ENCODE data around the gene KRTAP29-1. TPM values are rescaled to one million over a fixed set of nuclear protein-coding genes. Genes with fewer than 3 reads are reported as not detected.
A peak's percentile ranks its signal among the peaks of the same experiment; 100 is the strongest.
"Not testable (repeated sequence)": the region's sequence is repeated elsewhere in the genome, so short reads cannot be mapped to it uniquely, and the experiment has no call there.

KRTAP29-1 gene
- not detected for total RNA-seq

DNA sequence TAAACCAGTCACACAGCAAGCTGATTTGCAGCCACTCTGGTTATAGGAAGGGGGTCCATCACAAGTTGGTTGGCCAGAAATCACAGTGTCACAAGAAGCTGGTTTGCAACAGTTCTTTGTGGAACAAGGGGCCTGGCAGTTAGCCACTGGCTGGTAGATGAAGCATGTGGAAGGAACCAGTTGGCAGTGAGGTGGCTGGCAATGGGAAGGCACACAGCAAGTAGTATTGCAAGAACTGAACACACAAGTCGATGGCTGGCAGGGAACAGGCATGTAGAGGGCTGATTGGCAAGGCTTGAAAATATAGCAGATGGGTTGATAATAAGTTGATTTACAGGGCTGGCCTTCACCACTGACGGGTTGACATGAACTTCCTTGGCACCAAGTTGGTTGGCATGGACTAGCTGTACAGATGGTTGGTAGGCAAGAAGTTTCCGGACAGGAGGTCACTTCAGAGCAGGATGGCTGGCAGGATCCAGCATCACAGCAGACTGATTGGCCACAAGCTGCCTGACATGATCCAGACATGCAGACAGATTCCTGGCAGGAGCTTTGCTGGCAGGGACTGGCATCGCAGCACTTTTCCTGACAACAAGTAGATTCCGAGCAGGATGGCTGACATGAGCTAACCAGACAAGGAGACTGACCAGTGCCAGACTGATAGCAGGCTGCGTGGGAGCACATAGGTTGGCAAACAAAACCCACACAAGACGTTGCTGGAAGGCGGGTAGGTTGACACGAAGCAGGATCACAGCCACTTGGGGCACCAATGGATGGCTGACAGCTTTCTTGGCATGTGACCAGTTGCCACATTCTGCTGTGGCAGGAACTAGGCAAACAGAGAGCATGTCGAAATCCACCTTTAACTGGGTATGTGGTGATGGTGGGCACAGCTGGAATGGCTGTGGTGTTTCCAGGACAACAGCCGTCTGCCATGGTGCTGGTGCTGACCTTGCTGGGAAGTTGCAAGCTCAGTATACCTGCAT is at the start of gene KRTAP29-1:
Gene KRTAP29-1 (minus strand): TSS at position 936 of the 986 bp plus-strand sequence. CDS start 0 bp downstream, at position 936.
- ATAC-seq, result peak; percentile 21

- no peak for ATAC-seq
Measured at GRCh38 chr17:41351177-41351576, 48.5 kb upstream of the KRTAP29-1 start.

DNA sequence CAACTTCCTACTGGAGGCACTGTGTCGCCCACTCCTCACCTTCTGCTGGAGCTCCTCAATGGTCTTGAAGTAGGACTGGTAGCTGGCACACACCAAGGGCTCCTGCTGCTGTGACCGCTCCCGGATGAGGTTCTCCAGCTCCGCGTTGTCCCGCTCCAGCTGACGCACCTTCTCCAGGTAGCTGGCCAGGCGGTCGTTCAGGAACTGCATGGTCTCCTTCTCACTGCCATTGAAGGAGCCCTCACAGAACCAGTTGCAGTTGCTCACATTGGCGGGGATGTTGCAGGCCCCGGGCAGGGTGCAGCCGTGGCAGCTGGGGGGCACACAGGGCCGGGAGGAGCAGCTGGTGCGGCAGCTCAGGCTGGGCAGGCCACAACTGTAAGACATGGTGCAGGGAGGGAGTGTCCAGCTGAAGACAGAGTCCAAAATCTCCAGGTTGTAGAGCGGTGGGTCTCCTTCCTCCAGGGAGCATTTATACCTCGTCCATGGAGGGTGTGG is 47.8 kb upstream of the KRTAP29-1 start, which contains the start of gene KRT33A:
Gene KRT33A (minus strand): TSS at position 448 of the 498 bp plus-strand sequence. CDS start 61 bp downstream, at position 387.
- ATAC-seq, result not testable (repeated sequence)

- ATAC-seq, result peak; percentile 90
Measured at GRCh38 chr17:41347869-41348760, 45.5 kb upstream of the KRTAP29-1 start.

GRCh38 chr17:41346421-41346820 is 43.8 kb upstream of the KRTAP29-1 start:
- not testable (repeated sequence) for ATAC-seq

DNA sequence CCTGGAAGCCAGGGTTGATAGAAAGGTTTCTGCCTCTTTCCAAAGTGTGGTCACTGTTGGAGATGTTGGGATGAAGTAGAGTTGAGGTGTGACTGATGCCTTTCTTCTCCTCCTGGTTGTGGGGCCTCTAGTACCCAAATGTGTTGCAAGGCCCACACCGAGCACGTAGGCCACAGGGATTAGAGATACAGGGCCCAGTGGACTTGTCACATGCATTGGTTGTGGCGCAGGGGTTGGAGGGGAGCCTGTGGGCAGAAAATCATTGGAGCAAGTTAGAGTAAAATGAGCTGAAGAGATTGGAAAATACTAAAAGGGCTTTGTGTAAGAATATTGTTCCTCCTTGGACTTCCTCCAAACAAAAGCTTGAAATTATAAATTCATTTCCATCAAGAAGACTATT is 43.3 kb upstream of the KRTAP29-1 start:
- no peak for ATAC-seq

DNA sequence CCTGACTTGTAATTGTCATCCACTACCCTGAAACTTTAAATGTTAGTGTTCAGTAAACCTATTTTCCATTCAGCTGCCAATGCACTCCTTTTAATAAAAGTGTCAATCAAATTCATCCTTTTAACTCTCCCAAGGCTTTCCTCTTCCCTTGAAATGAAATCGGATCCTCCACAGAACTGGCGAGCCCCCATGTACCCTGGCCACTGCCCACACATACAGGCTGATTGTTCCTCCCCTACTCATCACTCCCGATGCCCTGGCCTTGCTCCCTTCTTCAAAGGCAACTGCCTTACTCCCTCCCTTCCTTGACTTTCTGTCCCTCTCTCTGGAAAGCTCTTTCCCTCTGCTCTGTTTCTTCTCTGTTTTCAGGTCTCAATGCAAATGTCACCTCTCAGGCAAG is 40.4 kb upstream of the KRTAP29-1 start:
- no peak for ATAC-seq

DNA sequence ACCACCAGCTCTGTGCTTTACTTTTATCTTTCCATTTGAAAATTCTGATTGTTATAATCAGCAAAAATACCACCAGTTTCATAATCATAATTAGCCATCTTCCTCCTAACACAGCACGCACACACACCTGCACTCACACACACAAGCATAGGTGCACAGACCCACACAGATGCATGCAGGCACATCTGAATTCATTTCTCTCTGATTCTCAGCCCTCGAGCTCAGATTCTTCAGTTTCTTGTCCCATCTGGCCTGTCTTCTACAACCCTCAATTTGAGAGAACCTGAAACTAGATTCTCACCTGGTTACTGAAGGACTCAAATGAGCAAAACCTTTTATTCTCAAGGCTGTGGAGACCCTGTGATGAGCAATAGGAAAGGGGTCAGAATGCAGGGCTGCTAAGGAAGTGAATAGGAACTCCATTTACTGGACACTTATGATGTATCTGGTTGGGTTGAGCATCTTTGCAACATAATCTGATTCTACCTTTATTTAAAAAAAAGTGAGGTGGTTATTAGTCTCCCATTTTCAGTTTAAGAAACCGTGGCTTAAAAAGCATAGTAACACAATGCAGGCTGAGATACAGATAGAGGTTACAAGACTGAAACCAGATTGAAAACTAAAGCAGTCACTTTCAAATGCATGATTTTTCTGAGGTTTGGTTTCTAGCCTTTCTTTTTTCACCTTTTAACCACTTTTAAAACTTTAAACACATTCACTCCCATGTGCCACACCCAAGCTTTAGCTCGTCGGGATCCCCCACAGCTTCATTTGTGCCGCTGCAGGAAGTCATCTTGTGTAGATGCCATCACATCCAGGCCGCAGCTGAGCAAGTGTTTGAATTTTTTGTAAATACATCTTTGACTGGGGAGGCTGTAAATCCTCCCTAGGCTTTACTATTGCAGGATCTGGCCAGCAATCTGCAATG is 38.5 kb upstream of the KRTAP29-1 start:
- ATAC-seq, result no peak

- ATAC-seq, result no peak
Measured at GRCh38 chr17:41340494-41340893, 37.8 kb upstream of the KRTAP29-1 start.

- ATAC-seq, result peak; percentile 34
Measured at GRCh38 chr17:41339571-41340172, 37.0 kb upstream of the KRTAP29-1 start.

- ATAC-seq, result peak; percentile 75
Measured at GRCh38 chr17:41338961-41339485, 36.4 kb upstream of the KRTAP29-1 start.

- no peak for ATAC-seq
Measured at GRCh38 chr17:41335747-41336146, 33.1 kb upstream of the KRTAP29-1 start.

- no peak for ATAC-seq
Measured at GRCh38 chr17:41334385-41335305, 32.0 kb upstream of the KRTAP29-1 start.

DNA sequence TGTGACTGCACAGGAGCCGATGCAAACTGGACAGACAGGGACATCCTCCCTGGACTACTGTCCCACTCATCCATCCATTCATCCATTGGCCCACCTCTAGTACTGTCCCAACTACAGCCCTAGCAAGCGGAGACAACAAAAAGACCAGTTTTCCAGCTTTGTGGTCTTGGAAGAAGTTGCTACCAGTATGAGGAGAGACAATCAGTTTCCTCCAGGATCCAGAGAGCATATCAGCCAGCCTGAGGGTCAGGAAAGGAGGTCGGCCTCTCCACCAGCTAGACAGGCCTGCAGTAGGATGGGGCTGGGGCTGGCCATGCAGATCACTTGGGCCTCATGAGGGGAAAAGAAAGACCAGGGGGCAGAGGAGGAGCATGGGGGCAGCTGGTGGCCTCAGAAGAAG is 31.2 kb upstream of the KRTAP29-1 start:
- no peak for ATAC-seq

- ATAC-seq, result no peak
Measured at GRCh38 chr17:41333098-41333497, 30.4 kb upstream of the KRTAP29-1 start.

GRCh38 chr17:41332239-41332638 is 29.6 kb upstream of the KRTAP29-1 start:
- no peak for ATAC-seq

DNA sequence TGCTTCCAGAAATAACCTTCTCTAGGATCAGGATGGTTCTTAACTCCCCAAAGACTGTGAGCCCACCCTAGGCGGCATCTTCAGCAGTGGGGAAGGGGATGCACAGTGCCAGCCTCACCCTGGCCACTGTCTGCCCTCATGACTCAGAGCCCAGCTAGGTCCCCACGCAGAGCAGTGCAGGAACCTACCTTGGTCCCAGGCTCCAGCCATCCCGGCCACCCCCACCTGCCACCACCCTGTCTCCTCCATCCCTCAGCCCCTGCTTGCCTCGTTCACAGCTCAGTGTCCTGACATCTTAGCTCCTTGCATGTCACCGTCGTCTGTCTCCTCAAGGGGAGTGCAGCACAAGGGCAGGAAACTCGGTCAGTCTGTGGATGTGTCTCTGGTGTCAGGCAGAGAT is 29.0 kb upstream of the KRTAP29-1 start:
- no peak for ATAC-seq

GRCh38 chr17:41329279-41329948 is 26.8 kb upstream of the KRTAP29-1 start:
- ATAC-seq, result peak; percentile 62

DNA sequence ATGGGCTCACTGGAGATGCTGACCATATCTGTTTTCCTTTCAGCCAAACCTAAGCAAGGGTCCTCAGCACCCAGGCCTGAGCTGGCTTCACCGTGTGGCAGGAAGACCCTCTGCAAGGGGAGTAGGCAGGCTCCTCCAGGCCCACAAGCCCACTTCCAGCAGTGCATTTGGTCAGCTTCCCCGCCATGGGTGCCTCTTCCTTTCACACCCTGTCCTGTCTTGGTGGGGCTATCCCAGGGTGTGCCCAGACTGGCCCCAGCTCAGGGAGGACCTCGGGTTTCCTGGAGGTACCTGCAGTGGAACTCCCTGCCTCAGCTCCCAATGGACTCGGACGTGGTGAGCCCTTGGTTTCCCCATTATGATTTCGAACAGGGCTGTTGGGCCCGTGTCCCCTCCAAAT is 25.6 kb upstream of the KRTAP29-1 start:
- ATAC-seq, result no peak

Measured in esophagus mucosa (tissue), 1 donor.